Calu3 (cell line): ENCODE measurements around the gene CLTB. TPM values are rescaled to one million over a fixed set of nuclear protein-coding genes. Genes with fewer than 3 reads are reported as not detected.

Source experiments
- BruUV-seq: library from RNA; stranded (reverse); fragments of 400-500 nt; replicated peaks from 2 replicates; lab custom pipeline; 2021; lab: Mats Ljungman, UMichigan
- CTCF ChIA-PET: fragments of 300-600 bp; sonication (Branson Sonifier 250); formaldehyde crosslinking; loops from one replicate; lab custom pipeline; 2022; ENCODE audit warnings: antibody characterized with exemption; lab: Charles Lee
- DNase-seq: peaks from one replicate; pipeline ENCODE4 v3.0.0; 2022
- H3K27ac Mint-ChIP-seq: one replicate; pipeline ENCODE4 v1.8.0; 2022; ENCODE audit warnings: mixed read lengths; ENCODE audit not compliant: unreplicated experiment
- H3K27me3 Mint-ChIP-seq: one replicate; pipeline ENCODE4 v1.8.0; 2022; ENCODE audit warnings: mixed read lengths; ENCODE audit not compliant: unreplicated experiment
- H3K36me3 Mint-ChIP-seq: one replicate; pipeline ENCODE4 v1.8.0; 2022; ENCODE audit warnings: mild to moderate bottlenecking, moderate library complexity, mixed read lengths; ENCODE audit not compliant: insufficient read depth, unreplicated experiment
- H3K4me1 Mint-ChIP-seq: one replicate; pipeline ENCODE4 v1.8.0; 2022; ENCODE audit warnings: mild to moderate bottlenecking, low read depth, mixed read lengths; ENCODE audit not compliant: unreplicated experiment
- H3K4me3 Mint-ChIP-seq: one replicate; pipeline ENCODE4 v1.8.0; 2022; ENCODE audit warnings: mild to moderate bottlenecking, low read depth, moderate library complexity, mixed read lengths; ENCODE audit not compliant: unreplicated experiment
- H3K9me3 Mint-ChIP-seq: one replicate; pipeline ENCODE4 v1.8.0; 2022; ENCODE audit warnings: low read depth, mixed read lengths; ENCODE audit not compliant: unreplicated experiment
- CTCF ChIP-seq: fragments of 200-600 bp; IDR thresholded peaks from one replicate; pipeline ENCODE4 v1.8.0; 2022; ENCODE audit warnings: antibody characterized with exemption; ENCODE audit not compliant: unreplicated experiment
- intact Hi-C: fragments of 100-400 bp; cut with micrococcal nuclease; formaldehyde crosslinking; loops from one replicate; pipeline ENCODE4 v1.10.0; 2022; ENCODE audit not compliant: unreplicated experiment
- total RNA-seq: library from RNA; stranded (reverse); gene quantifications from 2 replicates; pipeline ENCODE4 v1.2.3, GENCODE V29; 2022

CLTB gene
- total RNA-seq, 1 experiment from 2014 or later = 116 TPM

- peaks cover 25% of the 10 kb centered on the region for H3K4me1 Mint-ChIP-seq
- peaks cover 28% of the 10 kb centered on the region for H3K36me3 Mint-ChIP-seq
- no peak overlapping the region for H3K4me3 Mint-ChIP-seq
- H3K9me3 Mint-ChIP-seq = no peaks in the 10 kb centered on the region
- intact Hi-C loops = no loop called here
- H3K27ac Mint-ChIP-seq = no peak overlapping the region
- no TSS peak for BruUV-seq
- CTCF ChIA-PET = no interaction called here
- TF ChIP-seq CTCF = no peak
- no peak for DNase-seq
- H3K27me3 Mint-ChIP-seq = no peaks in the 10 kb centered on the region
Measured at GRCh38 chr5:176407456-176408251, 8.7 kb downstream of the CLTB start.

DNA sequence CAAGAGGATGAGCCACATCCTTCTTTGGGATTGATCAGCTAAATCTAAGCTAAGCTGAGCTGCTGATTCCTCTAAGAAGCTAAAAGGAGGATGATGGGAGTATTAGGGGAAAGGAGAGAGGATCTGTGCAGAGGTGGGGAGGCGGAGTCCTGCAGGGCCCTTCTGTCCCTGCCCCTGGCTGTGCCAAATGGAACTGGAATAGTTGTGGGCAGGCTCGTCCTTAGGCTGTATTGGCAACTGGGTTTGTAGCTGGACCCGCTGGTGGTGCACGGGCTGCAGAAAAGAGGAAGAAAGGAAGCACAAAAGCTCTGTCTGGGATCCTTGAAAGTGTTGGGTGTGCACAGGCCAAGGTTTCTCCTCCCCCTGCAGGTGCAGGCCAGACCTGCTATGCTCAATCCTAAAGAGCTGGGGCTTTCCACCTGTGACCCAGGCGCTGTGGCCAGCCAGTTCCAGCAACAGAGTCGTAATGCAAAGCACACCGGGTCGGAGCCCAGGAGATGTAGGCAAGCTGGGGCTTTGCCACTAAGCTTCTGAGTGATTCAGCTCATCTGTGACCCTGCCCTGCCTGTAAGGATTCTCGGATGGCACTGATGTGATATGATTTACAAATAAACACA lies 9.8 kb downstream of the CLTB start:
- CTCF ChIA-PET = interaction anchor here (0.5 kb wide), 1 partner anchor 92 kb away, joined by 4 read pairs; no protein-coding TSS in a partner anchor
- no peak for DNase-seq
- H3K4me3 Mint-ChIP-seq = no peak overlapping the region
- H3K4me1 Mint-ChIP-seq = peaks cover 17% of the 10 kb centered on the region
- no peaks in the 10 kb centered on the region for H3K27me3 Mint-ChIP-seq
- H3K27ac Mint-ChIP-seq = no peak overlapping the region
- TF ChIP-seq CTCF = no peak
- intact Hi-C loops = no loop called here
- no TSS peak for BruUV-seq
- no peaks in the 10 kb centered on the region for H3K9me3 Mint-ChIP-seq
- peaks cover 21% of the 10 kb centered on the region for H3K36me3 Mint-ChIP-seq

DNA sequence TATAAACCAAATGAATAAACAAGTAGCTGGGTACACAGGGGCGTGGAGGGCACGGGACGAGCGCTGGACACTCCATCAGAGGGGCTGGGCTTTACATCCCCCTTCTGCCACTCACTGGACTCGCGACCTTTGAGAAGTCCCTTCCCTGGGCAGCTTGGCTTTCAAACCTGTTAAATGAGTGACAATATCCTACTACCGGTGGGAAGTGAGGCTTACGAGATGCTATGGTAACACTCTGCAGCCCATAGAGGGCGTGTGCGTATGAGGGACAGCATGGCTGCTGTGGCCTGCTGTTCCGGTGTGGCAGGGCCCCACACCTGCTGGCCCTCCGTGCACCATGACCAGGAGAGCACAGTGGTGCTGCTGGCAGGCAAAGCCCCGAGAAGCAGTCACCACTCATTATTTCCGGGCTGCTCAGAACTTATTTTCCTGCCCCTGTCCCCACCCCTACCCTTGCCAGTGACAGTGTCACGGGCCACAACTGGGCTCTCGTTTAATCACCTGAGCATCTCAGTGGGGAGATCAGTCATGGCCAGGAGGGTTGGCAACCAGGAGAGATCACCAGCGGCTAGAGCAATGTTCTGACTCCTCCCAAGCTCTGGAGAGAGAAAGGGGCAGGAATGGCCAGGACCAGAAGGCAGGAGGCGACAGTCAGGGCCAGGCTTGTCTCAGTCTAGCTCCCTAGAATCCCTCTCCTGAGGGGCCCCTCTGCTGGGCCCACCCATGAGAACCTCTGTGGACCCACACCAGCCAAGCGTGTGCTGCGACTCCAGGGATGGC lies 10.5 kb downstream of the CLTB start:
- TF ChIP-seq CTCF = no peak
- Mint-ChIP-seq H3K4me1 (peaks cover 17% of the 10 kb centered on the region), H3K27ac (no peak overlapping the region), H3K27me3 (no peaks in the 10 kb centered on the region), H3K9me3 (no peaks in the 10 kb centered on the region), H3K4me3 (no peak overlapping the region), H3K36me3 (peaks cover 21% of the 10 kb centered on the region)
- intact Hi-C loops = no loop called here
- CTCF ChIA-PET = interaction anchor here (0.5 to 1.0 kb wide), 5 partner anchors 11 to 538 kb away, joined by 3 to 6 read pairs (median 3); no protein-coding TSS in a partner anchor
- no TSS peak for BruUV-seq
- no peak for DNase-seq
